Measurements from ENCODE around the gene TTLL11. TPM values are rescaled to one million over a fixed set of nuclear protein-coding genes. Genes with fewer than 3 reads are reported as not detected.
A peak's percentile ranks its signal among the peaks of the same experiment; 100 is the strongest.

Gene TTLL11
- total RNA-seq, 1 donor from 2014 or later: 23.9 TPM

DNA sequence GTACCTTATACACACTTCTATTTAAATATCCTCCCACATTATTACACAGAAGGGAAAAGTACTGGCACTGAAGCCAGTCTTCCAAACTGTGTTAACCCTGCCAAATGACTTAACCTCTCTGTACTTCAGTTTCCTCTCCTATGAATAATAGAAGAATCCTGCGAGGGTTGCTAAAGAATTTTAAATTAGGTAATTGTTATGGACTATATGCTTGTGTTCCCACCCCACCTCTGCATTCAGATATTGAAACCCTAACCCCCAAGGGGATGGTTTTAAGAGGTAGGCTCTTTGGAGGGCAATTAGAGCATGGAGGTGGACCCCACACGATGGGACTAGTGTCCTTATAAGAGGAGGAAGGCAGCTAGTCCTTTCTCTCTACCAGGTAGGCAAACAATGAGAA is 72.7 kb downstream of the TTLL11 start:
- Mint-ChIP-seq H3K4me3 (ENCODE audit: unreplicated experiment) (no peak overlapping the region), H3K4me1 (ENCODE audit: low read depth, unreplicated experiment) (peaks cover 26% of the 10 kb centered on the region), H3K9me3 (ENCODE audit: unreplicated experiment) (peaks cover 5% of the 10 kb centered on the region), H3K27me3 (ENCODE audit: unreplicated experiment) (peaks cover 1% of the 10 kb centered on the region), H3K27ac (ENCODE audit: unreplicated experiment) (no peak overlapping the region), H3K36me3 (ENCODE audit: unreplicated experiment) (peaks cover 14% of the 10 kb centered on the region)
- DNase-seq: no peak
- TF ChIP-seq, protein P1, sequence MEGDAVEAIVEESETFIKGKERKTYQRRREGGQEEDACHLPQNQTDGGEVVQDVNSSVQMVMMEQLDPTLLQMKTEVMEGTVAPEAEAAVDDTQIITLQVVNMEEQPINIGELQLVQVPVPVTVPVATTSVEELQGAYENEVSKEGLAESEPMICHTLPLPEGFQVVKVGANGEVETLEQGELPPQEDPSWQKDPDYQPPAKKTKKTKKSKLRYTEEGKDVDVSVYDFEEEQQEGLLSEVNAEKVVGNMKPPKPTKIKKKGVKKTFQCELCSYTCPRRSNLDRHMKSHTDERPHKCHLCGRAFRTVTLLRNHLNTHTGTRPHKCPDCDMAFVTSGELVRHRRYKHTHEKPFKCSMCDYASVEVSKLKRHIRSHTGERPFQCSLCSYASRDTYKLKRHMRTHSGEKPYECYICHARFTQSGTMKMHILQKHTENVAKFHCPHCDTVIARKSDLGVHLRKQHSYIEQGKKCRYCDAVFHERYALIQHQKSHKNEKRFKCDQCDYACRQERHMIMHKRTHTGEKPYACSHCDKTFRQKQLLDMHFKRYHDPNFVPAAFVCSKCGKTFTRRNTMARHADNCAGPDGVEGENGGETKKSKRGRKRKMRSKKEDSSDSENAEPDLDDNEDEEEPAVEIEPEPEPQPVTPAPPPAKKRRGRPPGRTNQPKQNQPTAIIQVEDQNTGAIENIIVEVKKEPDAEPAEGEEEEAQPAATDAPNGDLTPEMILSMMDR (IDR thresholded peaks at IDR 0.05; ENCODE audit: partially characterized antibody, unreplicated experiment): no peak

- no peak for DNase-seq
- Mint-ChIP-seq H3K9me3 (ENCODE audit: unreplicated experiment) (peaks cover 10% of the 10 kb centered on the region), H3K4me3 (ENCODE audit: unreplicated experiment) (peak overlapping the region; percentile 60), H3K27ac (ENCODE audit: unreplicated experiment) (peak overlapping the region; percentile 89), H3K27me3 (ENCODE audit: unreplicated experiment) (peaks cover 4% of the 10 kb centered on the region), H3K36me3 (ENCODE audit: unreplicated experiment) (peaks cover 4% of the 10 kb centered on the region), H3K4me1 (ENCODE audit: low read depth, unreplicated experiment) (peaks cover 48% of the 10 kb centered on the region)
- TF ChIP-seq, protein P1 (IDR thresholded peaks at IDR 0.05; ENCODE audit: partially characterized antibody, unreplicated experiment): no peak
Measured at GRCh38 chr9:122016744-122017143, 76.4 kb downstream of the TTLL11 start.

- Mint-ChIP-seq H3K4me1 (ENCODE audit: low read depth, unreplicated experiment) (peaks cover 49% of the 10 kb centered on the region), H3K36me3 (ENCODE audit: unreplicated experiment) (peaks cover 4% of the 10 kb centered on the region), H3K9me3 (ENCODE audit: unreplicated experiment) (peaks cover 10% of the 10 kb centered on the region), H3K27me3 (ENCODE audit: unreplicated experiment) (peaks cover 4% of the 10 kb centered on the region), H3K4me3 (ENCODE audit: unreplicated experiment) (peak overlapping the region; percentile 60), H3K27ac (ENCODE audit: unreplicated experiment) (peak overlapping the region; percentile 89)
- no peak for DNase-seq
- TF ChIP-seq, protein P1 (IDR thresholded peaks at IDR 0.05; ENCODE audit: partially characterized antibody, unreplicated experiment): no peak
Measured at GRCh38 chr9:122016309-122016708, 76.8 kb downstream of the TTLL11 start.

GRCh38 chr9:122015170-122015821 is 77.8 kb downstream of the TTLL11 start:
- Mint-ChIP-seq H3K4me1 (ENCODE audit: low read depth, unreplicated experiment) (peaks cover 47% of the 10 kb centered on the region), H3K27ac (ENCODE audit: unreplicated experiment) (peak overlapping the region; percentile 89), H3K36me3 (ENCODE audit: unreplicated experiment) (peaks cover 4% of the 10 kb centered on the region), H3K4me3 (ENCODE audit: unreplicated experiment) (peak overlapping the region; percentile 65), H3K9me3 (ENCODE audit: unreplicated experiment) (peaks cover 10% of the 10 kb centered on the region), H3K27me3 (ENCODE audit: unreplicated experiment) (peaks cover 4% of the 10 kb centered on the region)
- TF ChIP-seq, protein P1 (IDR thresholded peaks at IDR 0.05; ENCODE audit: partially characterized antibody, unreplicated experiment): no peak
- peak; percentile 60 for DNase-seq

DNA sequence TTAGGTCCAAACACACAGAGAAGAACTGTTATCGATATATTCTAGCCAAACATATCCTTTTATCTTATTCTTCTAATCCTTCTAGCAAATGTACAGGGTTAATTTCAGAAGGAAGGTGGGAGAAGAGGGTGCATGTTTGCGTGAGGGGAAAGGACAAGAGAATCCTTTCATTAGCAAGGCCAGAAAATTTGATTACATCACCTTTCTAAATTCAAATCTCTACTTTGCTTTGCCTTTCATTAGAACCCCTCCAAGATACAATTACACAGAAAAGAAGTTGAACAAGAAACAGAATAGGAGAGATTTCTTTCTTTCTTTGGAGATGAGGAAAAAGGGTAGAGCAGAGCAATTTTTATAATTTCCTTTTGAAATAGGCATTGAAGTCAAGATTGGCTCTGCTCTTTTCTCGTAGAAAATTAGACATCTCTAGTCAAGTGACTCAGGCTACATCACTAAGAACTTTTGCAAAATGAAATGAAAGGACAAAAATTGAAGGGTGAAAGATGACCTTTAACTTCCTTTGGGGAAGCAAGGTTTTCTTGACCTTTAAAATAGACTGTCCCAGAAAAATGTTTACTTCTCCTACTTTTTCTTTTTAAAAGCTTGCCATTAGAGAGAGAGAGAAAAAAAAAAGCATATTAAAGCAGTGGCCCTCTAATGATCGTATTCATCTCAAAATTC is 81.2 kb downstream of the TTLL11 start:
- Mint-ChIP-seq H3K36me3 (ENCODE audit: unreplicated experiment) (no peaks in the 10 kb centered on the region), H3K27me3 (ENCODE audit: unreplicated experiment) (peaks cover 2% of the 10 kb centered on the region), H3K9me3 (ENCODE audit: unreplicated experiment) (peaks cover 5% of the 10 kb centered on the region), H3K27ac (ENCODE audit: unreplicated experiment) (no peak overlapping the region), H3K4me1 (ENCODE audit: low read depth, unreplicated experiment) (peaks cover 42% of the 10 kb centered on the region), H3K4me3 (ENCODE audit: unreplicated experiment) (no peak overlapping the region)
- TF ChIP-seq, protein P1 (IDR thresholded peaks at IDR 0.05; ENCODE audit: partially characterized antibody, unreplicated experiment): no peak
- DNase-seq: no peak

Data from glutamatergic neuron (in vitro differentiated cells).